RKO (cell line): ENCODE data around the gene DHH.

Experiments used
- DNase-seq: peaks from one replicate; pipeline ENCODE4 v3.0.0-alpha.2; 2016; ENCODE audit warnings: low spot score

Gene DHH

DNA sequence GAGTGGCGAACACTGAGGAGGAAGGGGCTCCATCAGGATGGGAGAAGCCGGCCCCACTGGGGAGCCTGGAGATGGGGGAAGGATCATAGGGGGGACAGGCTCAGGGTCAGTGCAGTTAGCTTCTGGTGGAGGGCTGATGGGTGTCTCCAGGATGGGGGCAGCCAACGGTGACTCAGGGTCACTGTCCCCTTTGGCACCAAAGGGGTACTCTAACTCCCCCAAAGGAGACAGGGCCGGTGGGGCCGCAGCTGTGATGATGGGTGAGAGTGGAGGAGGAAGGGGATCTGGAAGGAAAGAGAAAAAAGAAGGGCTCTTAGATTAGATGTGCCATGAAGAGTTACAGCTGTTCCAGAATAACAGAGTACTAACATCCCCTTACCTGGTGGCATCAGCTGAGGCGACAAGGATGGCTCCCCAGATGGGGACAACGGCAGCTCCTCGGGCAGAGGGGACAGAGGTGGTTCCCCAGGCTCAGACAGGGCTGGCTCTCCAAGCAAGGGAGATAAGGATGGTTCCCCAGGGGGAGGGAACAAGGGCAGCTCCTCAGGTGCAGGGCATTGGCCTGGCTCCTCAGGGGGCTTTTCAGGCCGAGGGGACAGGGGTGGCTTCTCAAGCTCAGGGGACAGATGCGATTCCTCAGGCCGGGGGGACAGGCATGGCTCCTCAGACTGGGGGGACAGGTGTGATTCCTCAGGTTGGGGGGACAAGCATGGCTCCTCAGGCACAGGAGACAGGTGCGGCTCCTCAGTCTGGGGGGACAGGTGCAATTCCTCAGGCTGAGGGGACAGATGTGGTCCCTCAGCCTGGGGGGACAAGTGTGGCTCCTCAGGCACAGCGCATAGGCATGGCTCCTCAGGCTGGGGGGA lies 43.9 kb downstream of the DHH start:
- no peak for DNase-seq

DNA sequence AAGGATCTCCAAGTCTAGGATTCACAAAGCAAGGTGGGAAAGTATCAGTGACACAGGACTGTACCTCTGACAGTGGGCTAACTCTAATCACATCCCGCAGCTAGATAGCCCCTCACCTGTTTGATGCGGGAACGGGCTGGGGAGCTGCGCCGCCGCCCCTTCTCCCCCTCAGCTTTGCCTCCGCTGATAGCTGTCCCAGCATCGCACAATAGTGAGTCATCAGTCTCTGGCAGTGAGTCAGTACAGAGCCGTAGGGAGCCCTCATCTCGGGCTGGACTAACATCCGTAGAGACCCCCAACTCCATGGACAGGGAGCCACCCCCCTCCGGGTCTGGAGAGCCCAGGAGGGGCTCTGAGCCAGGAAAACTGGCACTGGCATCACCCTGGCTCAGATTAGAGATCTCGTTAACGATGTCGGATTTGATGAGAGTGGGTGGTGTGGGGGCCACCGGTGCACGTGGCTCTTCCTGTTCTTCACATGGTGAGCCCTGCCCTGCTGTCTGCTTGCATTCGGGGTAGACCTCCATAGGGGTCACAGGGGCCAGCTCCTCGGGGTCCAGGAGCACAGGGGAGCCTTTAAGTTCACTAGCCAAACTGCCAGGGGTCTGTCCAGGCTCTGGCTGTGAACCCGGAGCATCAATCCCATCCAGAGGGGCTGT lies 44.9 kb downstream of the DHH start:
- peak; percentile 45 for DNase-seq

DNA sequence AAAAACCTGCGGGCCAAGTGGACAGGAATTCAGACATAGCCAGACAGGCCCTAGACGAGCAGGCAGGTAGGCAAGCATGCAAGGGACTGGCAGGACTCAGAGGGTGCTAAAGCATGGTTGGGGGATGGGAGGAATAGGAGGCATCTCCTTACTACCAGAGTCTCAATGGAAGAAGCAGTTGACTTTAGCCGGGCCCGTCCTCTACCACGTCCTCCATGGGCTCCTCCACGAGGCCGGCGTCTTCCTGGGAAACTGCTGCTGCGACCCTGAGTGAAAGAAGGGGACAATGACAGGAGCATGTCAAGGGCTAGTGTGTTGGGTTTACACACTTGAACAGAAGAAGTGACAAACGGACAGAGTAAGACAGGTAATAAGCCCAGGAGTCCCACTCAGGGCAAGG lies 45.6 kb downstream of the DHH start:
- no peak for DNase-seq

DNA sequence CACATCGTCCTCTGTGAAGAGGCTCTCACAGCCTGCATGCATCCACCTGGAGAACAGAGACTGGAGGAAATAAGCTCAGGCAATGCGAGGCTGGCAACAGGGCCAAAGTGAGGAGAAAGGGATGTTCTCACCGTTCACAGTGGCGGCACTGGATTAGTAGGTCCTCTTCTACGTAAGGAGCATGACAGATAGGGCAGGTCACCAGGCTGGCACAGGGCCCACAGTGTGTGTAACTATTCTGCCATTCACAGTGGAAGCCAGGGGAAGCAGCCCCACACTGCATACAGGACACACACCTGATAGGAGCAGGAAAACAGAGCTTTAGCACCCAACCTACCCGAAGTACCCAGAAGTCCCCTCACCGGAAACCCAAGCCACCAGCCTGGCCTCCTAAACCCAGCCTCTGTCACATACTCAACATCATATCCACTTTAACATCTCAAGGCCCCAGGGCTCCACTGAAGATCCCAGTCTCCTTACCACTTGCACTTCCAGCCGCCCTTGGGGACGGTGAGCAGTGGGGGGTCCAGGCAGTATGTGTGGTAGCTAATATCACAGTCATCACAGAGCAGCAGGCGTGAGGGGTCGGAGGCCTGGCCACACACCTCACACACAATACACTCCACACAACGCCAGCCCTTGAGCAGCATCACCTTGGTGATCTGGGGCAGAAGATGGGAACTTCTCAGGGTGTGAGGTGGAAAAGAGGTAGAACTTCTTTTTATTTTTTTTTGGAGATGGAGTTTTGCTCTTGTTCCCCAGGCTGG lies 48.3 kb downstream of the DHH start:
- no peak for DNase-seq

DNA sequence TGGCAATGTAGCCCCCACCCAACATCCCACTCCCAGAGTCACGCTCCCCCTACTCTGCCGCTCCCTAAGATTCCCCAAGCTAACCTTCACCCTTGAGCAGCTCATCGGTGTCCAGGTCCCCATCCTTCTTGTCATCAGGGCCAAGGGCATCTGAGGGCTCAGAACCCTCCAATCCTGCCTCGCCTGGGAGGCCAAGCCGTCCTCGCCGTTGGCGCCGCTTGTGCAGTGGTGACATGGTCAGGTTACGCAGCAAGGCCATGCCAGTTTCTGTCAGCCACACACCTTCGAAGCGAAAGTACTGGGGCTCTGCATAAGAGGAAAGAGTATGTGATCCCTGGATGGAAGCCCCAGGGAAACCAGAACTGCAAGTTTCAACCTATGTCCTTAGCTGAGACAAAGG lies 49.9 kb downstream of the DHH start:
- no peak for DNase-seq

DNA sequence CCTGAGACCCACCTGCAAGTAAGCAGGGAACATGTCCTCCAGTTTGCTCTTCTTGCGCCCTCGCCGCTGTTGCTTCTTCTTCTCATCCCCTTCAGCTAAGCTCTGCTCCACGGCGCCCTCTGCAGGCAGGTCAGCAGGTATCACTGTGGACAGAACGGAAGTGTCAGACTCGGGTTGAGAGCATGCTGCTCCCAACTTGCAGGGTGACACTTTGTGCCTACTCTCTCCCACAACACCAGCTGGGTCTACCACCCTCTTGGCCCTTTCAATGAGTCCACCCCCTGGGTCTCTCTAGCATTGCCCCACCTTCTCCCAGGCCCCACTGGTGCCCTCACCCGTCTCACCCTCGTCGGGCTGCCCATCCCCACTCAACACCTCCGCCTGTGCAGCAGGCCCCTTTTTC lies 50.7 kb downstream of the DHH start:
- DNase-seq = peak; percentile 45

DNA sequence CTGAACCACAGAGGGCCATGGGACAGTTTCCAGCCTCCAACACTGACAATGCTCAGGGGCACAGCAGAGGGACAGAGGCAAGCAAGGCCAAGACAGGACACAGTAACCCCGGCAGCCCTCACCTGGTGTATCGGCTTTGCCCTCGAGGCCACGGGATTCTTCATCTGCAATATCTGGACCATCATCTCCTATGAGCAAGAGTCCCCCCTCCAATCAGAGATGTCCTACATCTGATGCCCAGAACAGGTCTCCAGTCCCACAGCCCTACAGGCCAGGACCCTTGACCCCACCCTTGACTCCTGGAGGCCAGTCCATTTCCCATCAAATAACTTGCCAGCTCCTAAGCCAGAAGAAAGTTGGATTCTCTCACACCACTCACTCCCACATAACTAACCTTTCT lies 51.4 kb downstream of the DHH start:
- no peak for DNase-seq

DNA sequence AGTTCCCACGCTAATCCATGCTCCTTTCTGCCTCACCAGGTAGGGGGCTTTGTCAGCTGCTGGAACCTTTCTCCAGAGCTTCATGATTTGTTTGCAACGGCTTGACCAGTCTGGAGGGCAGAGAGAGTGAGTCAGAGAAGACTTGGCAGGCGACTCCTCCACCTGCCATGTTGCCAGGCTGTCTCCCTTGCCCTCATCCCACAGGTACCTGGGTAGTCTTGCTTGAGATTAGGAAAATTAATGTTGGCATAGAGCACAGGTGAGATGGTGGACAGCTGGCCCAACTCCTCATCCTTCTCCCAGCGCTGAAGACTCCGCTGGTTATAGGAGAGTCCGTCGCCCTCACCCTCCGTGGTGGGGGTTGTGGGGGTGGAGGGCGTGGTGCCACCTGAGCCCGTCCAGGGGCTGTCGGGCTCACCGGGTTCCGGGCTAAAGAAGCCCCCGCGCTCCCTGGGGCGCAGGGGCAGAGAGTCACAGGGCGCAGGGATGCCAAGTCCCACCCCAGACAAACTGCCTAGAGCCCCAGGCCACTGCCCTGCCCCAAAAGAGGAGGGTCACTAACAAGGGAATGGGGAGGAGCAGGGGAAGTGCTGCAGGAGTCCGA lies 52.6 kb downstream of the DHH start:
- no peak for DNase-seq

DNA sequence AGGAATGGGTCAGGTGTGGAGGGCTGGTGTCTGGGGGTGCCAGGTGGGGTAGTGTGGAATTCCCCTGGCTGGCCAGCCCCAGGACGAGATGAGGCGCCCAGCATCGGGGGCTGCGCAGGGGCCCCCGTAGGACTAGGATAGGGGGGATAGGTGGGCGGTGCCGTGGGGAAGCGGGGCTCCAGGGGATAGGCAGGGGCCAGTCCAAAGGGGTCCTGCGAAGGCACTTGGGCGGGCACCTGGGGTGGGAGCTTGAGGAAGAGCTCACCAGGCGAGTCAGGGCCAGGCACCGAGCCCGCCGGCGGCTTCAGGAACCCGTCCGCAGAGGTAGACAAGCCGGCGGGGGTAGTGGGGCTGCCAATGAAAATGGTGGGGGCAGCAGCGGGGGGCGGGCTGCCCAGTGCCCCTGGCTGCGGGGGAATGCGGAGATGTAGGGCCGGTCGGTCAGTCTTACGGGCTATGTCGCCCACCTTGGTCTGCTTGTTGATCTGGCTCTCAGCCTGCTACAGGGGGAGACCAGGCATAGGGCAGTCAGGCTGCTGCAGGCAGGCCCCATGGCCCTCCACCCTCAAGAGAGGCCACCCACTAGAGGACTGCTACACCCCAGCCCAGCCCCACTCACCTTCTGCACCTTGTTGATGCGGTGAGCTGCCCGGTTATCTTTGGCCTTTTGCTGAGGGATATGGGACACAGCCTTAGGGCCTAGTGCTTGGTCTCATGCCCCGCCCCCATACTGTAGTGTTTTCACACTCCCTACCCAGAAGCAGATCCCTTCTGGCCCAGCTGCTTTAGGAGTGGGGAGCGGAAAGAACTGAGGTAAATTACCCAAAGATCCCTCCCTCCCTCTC lies 53.3 kb downstream of the DHH start:
- DNase-seq = no peak

DNA sequence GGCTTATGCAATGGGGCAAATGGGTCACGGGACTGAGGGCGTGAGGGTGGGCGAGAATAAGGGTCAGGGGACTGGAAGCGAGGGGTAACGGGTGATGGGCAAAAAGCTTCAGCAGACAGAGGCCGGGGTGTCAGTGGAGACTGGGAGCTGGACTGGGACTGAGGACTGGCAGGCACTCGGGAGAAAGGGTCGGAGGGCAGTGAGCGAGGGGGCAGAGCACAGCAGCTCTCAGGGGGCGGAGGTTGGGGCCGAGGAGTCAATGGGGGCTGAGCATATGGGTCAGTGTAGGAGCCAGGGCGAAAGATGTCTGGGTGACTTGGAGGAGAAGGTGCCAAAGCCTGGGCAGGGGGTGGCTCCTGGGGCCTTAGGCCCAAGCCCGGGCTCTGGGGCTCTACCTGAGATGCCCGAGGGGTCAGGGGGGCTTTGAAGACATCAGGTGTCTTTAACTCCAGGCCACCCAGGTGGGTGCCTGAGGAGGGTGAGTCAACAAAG lies 54.2 kb downstream of the DHH start:
- no peak for DNase-seq

DNA sequence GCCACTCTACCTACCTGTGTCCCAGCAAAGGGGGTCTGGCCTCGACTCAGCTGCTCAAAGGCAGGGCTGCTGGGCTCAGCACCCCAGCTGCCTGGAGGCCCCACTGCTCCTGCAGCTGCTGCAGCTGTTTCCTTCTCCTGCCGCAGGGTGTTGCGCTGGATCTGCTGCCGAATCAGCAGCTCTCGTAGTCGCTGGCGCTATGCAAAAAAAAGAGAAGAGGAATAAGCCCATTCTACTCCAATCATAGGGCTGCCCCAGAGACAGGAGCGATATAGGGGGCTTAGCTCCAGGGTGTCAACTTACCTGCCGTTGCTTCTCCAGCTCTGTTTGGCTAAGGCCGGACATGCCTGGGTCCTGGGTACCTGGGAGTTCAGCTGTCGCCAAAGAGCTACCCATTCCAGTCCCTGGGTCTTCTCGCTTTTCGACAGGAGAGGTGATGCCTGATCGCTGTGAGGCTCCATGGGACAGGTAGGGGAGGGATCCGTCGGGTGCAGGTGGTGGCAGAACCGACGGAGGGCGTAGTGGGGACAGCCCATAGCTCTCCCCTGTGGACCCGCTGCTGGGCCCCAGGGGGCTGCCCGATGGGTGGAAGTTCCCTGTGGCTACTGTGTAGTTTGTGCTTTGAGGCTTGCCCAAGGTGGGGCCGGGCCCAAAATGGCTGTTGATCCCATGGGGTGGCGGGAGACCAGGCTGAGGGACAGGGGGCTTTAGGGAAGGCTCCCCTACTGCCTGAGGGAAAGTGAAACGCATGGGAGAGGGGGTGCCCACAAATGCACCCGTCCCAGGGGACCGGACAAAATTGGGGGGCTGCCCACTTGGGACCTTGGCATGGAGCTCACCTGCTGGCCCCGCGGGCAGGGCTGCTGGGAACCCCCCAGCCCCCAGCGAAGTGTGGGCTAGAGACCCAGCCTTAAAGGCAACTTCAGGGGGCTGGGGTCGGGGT lies 54.9 kb downstream of the DHH start:
- no peak for DNase-seq

DNA sequence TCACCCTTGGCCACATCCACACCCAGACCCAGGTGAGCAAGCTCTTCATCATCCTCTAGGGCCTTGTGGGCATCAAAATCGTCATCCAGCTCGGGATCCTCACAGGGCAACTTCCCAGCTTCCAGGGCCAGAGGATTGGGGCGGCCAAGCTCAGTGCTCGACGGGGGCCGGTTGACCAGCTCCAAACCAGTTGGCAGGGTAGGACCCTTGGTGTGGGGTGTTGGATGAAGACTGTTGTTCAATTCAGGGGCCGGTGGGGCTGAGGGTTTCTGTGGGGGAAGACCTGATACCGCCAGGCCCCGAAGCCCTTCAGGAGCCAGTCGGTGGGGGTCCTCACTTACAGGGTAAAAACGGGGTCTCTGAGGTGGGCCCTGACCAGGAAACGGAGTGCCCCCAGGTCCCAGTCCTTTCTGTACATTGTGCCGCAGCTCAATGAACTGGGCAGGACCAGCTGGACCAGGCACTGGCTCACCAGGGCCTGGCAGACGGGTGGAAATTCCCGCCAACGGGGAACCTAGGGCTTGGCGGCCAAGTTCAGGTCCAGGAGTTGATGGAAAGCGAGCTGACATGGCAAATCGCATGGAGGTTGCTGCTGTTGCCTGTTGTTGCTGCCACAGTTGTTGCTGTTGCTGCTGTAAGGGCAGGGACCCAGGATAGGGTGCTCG lies 56.2 kb downstream of the DHH start:
- no peak for DNase-seq

DNA sequence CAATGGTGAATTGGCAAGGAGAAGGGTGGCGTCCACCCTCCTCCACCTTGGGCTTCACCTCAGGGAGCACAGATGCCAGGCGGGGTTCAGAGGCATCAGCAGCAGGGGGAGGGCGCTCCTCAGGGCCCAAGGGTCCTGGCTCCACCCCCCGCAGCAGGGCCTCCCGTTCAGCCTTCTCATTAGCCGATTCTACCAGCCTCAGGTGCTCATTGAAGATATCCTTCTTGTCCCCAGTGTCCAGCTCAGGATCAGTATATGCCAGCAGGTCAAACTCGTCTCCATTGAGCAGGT lies 56.7 kb downstream of the DHH start:
- DNase-seq = no peak

DNA sequence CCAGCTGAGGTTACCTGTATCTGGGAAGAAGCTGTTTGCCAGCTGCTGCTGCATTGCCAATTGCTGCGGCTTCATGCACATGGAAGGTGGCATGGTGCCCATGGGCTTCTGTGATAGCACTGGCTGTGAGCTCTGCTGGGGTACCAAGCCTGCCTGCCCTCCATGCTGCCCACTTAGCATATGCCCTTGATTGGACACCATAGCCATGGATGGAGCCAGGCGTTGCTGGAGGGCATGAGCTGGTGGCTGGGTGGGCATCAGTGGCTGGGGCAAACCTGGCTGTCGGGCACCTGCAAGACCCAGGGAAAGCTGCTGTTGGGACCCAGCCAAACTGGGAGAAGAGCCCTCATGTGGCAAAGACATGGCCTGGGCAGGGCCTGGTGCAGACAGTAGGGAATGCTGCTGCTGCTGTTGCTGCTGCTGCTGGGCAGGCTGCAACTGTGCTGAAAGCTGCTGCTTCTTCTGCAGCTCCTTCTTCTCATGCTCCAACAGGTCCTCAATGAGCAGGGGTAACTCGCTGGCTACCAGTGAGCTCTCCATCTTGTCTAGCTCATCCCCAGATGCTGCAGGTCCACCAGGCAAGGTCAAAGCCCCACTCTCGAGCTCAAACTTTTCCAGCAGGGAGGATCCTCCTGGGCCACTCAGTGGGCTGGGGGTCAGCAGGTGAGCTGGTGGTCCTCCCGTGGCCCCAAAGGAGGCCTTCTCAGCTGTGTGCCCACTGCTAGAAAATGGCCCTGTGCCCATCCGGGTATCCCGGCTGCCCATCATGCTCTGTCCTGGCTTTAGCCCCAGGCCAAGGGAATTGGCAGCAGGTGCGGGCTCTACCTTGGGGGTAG lies 57.3 kb downstream of the DHH start:
- DNase-seq = no peak
